ENCODE measurements around the gene ADGRG1.

The ADGRG1 gene

GRCh38 chr16:57620335-57621231, 7.8 kb upstream of the ADGRG1 start:
- no peak for ATAC-seq

GRCh38 chr16:57621521-57622271, 6.7 kb upstream of the ADGRG1 start:
- no peak for ATAC-seq

- ATAC-seq: no peak
Measured at GRCh38 chr16:57622361-57623250, 5.8 kb upstream of the ADGRG1 start.

- no peak for ATAC-seq
Measured at GRCh38 chr16:57623251-57624043, 5.0 kb upstream of the ADGRG1 start.

GRCh38 chr16:57624044-57624688, 4.3 kb upstream of the ADGRG1 start:
- no peak for ATAC-seq

- no peak for ATAC-seq
Measured at GRCh38 chr16:57624806-57625500, 3.5 kb upstream of the ADGRG1 start.

GRCh38 chr16:57626420-57627170, 1.8 kb upstream of the ADGRG1 start:
- no peak for ATAC-seq

GRCh38 chr16:57627184-57627871, 1.1 kb upstream of the ADGRG1 start:
- no peak for ATAC-seq

- no peak for ATAC-seq
Measured at GRCh38 chr16:57628783-57629293, 408 bp downstream of the ADGRG1 start.

- no peak for ATAC-seq
Measured at GRCh38 chr16:57629516-57630406, 1.3 kb downstream of the ADGRG1 start.

- ATAC-seq: no peak
Measured at GRCh38 chr16:57630407-57630797, 2.0 kb downstream of the ADGRG1 start.

GRCh38 chr16:57630931-57631845, 2.8 kb downstream of the ADGRG1 start:
- no peak for ATAC-seq

GRCh38 chr16:57632568-57632967, 4.1 kb downstream of the ADGRG1 start:
- no peak for ATAC-seq

- ATAC-seq: no peak
Measured at GRCh38 chr16:57633383-57634064, 5.1 kb downstream of the ADGRG1 start.

- ATAC-seq: no peak
Measured at GRCh38 chr16:57634171-57634570, 5.7 kb downstream of the ADGRG1 start.

Data from activated CD4-positive, CD25-positive, alpha-beta regulatory T cell treated with anti-CD3 and anti-CD28 coated beads, Interleukin-2, amount 50 U/mL, for 24 hours (primary cell).